IPS-20b (cell line): Measurements from ENCODE around the gene PROC.

Experiments
- H3K27ac ChIP-seq: one replicate; pipeline ENCODE4 v1.5.1; 2013; ENCODE audit warnings: low read length
- H3K27me3 ChIP-seq: 2 replicates; pipeline ENCODE4 v1.6.1; 2013; ENCODE audit warnings: mild to moderate bottlenecking, low read length, inconsistent platforms; ENCODE audit not compliant: insufficient read depth
- H3K36me3 ChIP-seq: 2 replicates; pipeline ENCODE4 v1.6.1; 2013; ENCODE audit warnings: low read depth, mild to moderate bottlenecking, inconsistent platforms, low read length, moderate library complexity; ENCODE audit not compliant: insufficient read depth
- H3K4me1 ChIP-seq: 2 replicates; pipeline ENCODE4 v1.6.1; 2013; ENCODE audit warnings: mild to moderate bottlenecking, control low read depth, inconsistent platforms, low read length, moderate library complexity; ENCODE audit not compliant: insufficient read depth
- H3K4me3 ChIP-seq: 2 replicates; pipeline ENCODE4 v1.5.1; 2013; ENCODE audit warnings: mild to moderate bottlenecking, low read length, inconsistent platforms
- H3K9ac ChIP-seq: 2 replicates; pipeline ENCODE4 v1.6.1; 2013; ENCODE audit warnings: low read depth, mild to moderate bottlenecking, inconsistent platforms, low read length, moderate library complexity
- H3K9me3 ChIP-seq: 2 replicates; pipeline ENCODE4 v1.6.1; 2013; ENCODE audit warnings: mild to moderate bottlenecking, low read depth, low read length, inconsistent platforms; ENCODE audit not compliant: insufficient read depth

The PROC gene

GRCh38 chr2:127418300-127419111 lies at the start of gene PROC:
PROC (plus strand) TSS chr2:127418427; CDS start chr2:127419943, 1,516 bp downstream.
- no peak within 1 kb of the TSS for H3K9ac ChIP-seq
- peaks cover 90% of the 10 kb centered on the region for H3K27me3 ChIP-seq
- H3K4me3 ChIP-seq: no peak within 1 kb of the TSS
- no peaks in the 10 kb centered on the region for H3K9me3 ChIP-seq
- H3K36me3 ChIP-seq: no peaks in the 10 kb centered on the region
- no peaks in the 10 kb centered on the region for H3K4me1 ChIP-seq
- H3K27ac ChIP-seq: no peak within 1 kb of the TSS

- Histone ChIP-seq H3K36me3 (0 out of 2 replicates have a peak, but pooled peaks cover 3% of the 10 kb centered on the region), H3K9me3 (peaks cover 40% of the 10 kb centered on the region), H3K27me3 (no peaks in the 10 kb centered on the region), H3K9ac (no peak overlapping the region), H3K4me1 (0 out of 2 replicates have a peak, but pooled peaks cover 8% of the 10 kb centered on the region), H3K4me3 (no peak overlapping the region), H3K27ac (no peak overlapping the region)
These were observed 48.2 kb upstream of the PROC start for GRCh38 chr2:127370010-127370409.

DNA sequence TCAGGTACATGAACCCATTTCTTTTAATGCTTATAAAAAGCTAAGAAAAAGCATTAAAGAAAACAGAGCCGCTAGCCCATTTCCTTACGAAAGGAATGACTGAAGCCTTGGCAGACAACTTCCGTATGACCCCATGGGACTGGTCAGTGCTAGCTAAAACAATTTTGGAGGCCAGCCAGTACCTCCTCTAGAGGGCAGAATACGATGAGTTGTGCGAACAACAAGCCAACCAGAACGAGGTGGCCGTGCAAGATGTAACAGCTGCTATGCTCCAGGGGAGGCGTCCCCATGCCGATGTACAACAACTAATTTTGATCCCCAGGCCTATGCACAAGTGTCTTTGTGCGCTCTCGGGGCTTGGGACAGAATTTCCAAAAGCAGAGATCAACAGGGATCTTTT lies 47.2 kb upstream of the PROC start:
- H3K36me3 ChIP-seq: 0 out of 2 replicates have a peak, but pooled peaks cover 3% of the 10 kb centered on the region
- H3K27ac ChIP-seq: no peak overlapping the region
- H3K4me1 ChIP-seq: no peaks in the 10 kb centered on the region
- no peak overlapping the region for H3K4me3 ChIP-seq
- peaks cover 46% of the 10 kb centered on the region for H3K9me3 ChIP-seq
- H3K9ac ChIP-seq: no peak overlapping the region
- H3K27me3 ChIP-seq: no peaks in the 10 kb centered on the region

- Histone ChIP-seq H3K4me1 (no peaks in the 10 kb centered on the region), H3K9me3 (peaks cover 58% of the 10 kb centered on the region), H3K9ac (no peak overlapping the region), H3K27ac (no peak overlapping the region), H3K27me3 (no peaks in the 10 kb centered on the region), H3K4me3 (no peak overlapping the region), H3K36me3 (peaks cover 7% of the 10 kb centered on the region)
These were observed 44.7 kb upstream of the PROC start for GRCh38 chr2:127373362-127374083.

GRCh38 chr2:127376257-127376656 lies 42.0 kb upstream of the PROC start:
- H3K36me3 ChIP-seq: peaks cover 7% of the 10 kb centered on the region
- no peak overlapping the region for H3K27ac ChIP-seq
- no peaks in the 10 kb centered on the region for H3K4me1 ChIP-seq
- H3K9ac ChIP-seq: no peak overlapping the region
- H3K27me3 ChIP-seq: no peaks in the 10 kb centered on the region
- peaks cover 40% of the 10 kb centered on the region for H3K9me3 ChIP-seq
- no peak overlapping the region for H3K4me3 ChIP-seq

GRCh38 chr2:127377262-127377661 lies 41.0 kb upstream of the PROC start:
- H3K36me3 ChIP-seq: peaks cover 7% of the 10 kb centered on the region
- H3K27ac ChIP-seq: no peak overlapping the region
- no peak overlapping the region for H3K9ac ChIP-seq
- H3K27me3 ChIP-seq: no peaks in the 10 kb centered on the region
- H3K4me1 ChIP-seq: no peaks in the 10 kb centered on the region
- peaks cover 39% of the 10 kb centered on the region for H3K9me3 ChIP-seq
- no peak overlapping the region for H3K4me3 ChIP-seq

- H3K9ac ChIP-seq: no peak overlapping the region
- H3K27me3 ChIP-seq: no peaks in the 10 kb centered on the region
- peaks cover 5% of the 10 kb centered on the region for H3K36me3 ChIP-seq
- no peak overlapping the region for H3K27ac ChIP-seq
- H3K4me3 ChIP-seq: no peak overlapping the region
- H3K9me3 ChIP-seq: peaks cover 26% of the 10 kb centered on the region
- H3K4me1 ChIP-seq: no peaks in the 10 kb centered on the region
These were observed 39.5 kb upstream of the PROC start for GRCh38 chr2:127378720-127379119.

GRCh38 chr2:127379712-127380355 lies 38.4 kb upstream of the PROC start:
- no peaks in the 10 kb centered on the region for H3K4me1 ChIP-seq
- peaks cover 4% of the 10 kb centered on the region for H3K36me3 ChIP-seq
- H3K27ac ChIP-seq: no peak overlapping the region
- no peak overlapping the region for H3K4me3 ChIP-seq
- H3K9ac ChIP-seq: no peak overlapping the region
- peaks cover 18% of the 10 kb centered on the region for H3K9me3 ChIP-seq
- H3K27me3 ChIP-seq: no peaks in the 10 kb centered on the region

- Histone ChIP-seq H3K27ac (no peak overlapping the region), H3K4me1 (0 out of 2 replicates have a peak, but pooled peaks cover 3% of the 10 kb centered on the region), H3K9me3 (peaks cover 6% of the 10 kb centered on the region), H3K36me3 (peaks cover under 1% of the 10 kb centered on the region), H3K27me3 (no peaks in the 10 kb centered on the region), H3K4me3 (no peak overlapping the region), H3K9ac (no peak overlapping the region)
These were observed 36.5 kb upstream of the PROC start for GRCh38 chr2:127381762-127382161.

DNA sequence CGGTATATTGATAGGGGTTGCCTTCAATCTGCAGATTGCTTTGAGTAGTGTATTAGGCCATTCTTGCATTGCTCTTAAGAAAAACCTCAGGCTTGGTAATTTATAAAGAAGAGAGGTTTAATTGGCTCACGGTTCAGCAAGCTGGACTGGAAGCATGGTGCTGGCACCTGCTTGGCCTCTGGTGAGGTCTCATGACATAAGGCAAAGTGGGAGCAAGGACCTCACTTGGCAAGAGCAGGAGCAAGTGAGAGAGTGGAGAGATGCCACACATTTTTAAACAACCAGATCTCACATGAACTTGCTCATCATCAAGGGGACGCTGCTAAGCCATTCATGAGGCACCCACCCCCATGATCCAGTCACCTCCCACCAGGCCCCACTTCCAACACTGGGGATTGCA lies 35.4 kb upstream of the PROC start:
- Histone ChIP-seq H3K9me3 (no peaks in the 10 kb centered on the region), H3K4me1 (0 out of 2 replicates have a peak, but pooled peaks cover 3% of the 10 kb centered on the region), H3K27me3 (no peaks in the 10 kb centered on the region), H3K36me3 (no peaks in the 10 kb centered on the region), H3K4me3 (no peak overlapping the region), H3K9ac (no peak overlapping the region), H3K27ac (no peak overlapping the region)

DNA sequence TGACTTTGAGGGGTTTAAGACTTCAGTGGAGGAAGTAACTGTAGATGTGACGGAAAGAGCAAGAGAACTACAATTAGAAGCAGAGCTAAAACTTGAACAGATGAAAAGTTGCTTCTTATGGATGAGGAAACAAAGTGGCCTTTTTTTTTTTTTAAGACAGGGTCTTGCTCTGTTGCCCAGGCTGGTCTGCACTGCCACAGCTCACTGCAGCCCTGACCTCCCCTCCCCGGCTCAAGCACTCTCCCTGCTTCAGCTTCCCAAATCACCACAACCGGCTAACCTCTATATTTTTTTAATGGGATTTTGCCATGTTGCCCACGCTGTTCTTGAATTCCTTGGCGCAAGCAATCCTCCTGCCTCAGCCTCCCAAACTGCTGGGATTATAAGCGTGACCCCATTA lies 33.7 kb upstream of the PROC start:
- Histone ChIP-seq H3K4me3 (no peak overlapping the region), H3K4me1 (peaks cover 9% of the 10 kb centered on the region; the same call in 1 of the 2 replicates), H3K9me3 (no peaks in the 10 kb centered on the region), H3K36me3 (no peaks in the 10 kb centered on the region), H3K27me3 (peaks cover 7% of the 10 kb centered on the region; the same call in 1 of the 2 replicates), H3K9ac (no peak overlapping the region), H3K27ac (no peak overlapping the region)
